Activated naive CD4-positive, alpha-beta T cell treated with anti-CD3 and anti-CD28 coated beads for 36 hours (primary cell): ENCODE data around the gene ARFGAP3. TPM values are rescaled to one million over a fixed set of nuclear protein-coding genes. Genes with fewer than 3 reads are reported as not detected.
A peak's percentile ranks its signal among the peaks of the same experiment; 100 is the strongest.

Source experiments
- CTCF ChIA-PET: fragments of 350-600 bp; sonication (Branson Sonifier 250); formaldehyde crosslinking; loops from one replicate; lab custom pipeline; 2021; ENCODE audit warnings: antibody characterized with exemption; lab: Charles Lee
- DNase-seq: peaks from one replicate; pipeline ENCODE4 v3.0.0-alpha.2; 2020
- H3K27ac Mint-ChIP-seq: one replicate; pipeline ENCODE4 v1.8.0; 2021; ENCODE audit warnings: mild to moderate bottlenecking, mixed read lengths
- H3K27me3 Mint-ChIP-seq: one replicate; pipeline ENCODE4 v1.8.0; 2021; ENCODE audit warnings: low read depth, mixed read lengths
- H3K36me3 Mint-ChIP-seq: one replicate; pipeline ENCODE4 v1.8.0; 2021; ENCODE audit warnings: low read depth, mixed read lengths
- H3K4me1 Mint-ChIP-seq: one replicate; pipeline ENCODE4 v1.8.0; 2021; ENCODE audit warnings: low read depth, mixed read lengths
- H3K4me3 Mint-ChIP-seq: one replicate; pipeline ENCODE4 v1.8.0; 2021; ENCODE audit warnings: mild to moderate bottlenecking, moderate library complexity, mixed read lengths
- H3K9me3 Mint-ChIP-seq: one replicate; pipeline ENCODE4 v1.8.0; 2021; ENCODE audit warnings: mixed read lengths
- intact Hi-C: fragments of 100-400 bp; cut with micrococcal nuclease; formaldehyde crosslinking; loops from one replicate; pipeline ENCODE4 v1.15.1; 2023
- total RNA-seq, 2 experiments: library from RNA; stranded (reverse); gene quantifications; one replicate each; pipeline ENCODE4 v1.2.3, GENCODE V29; 2021

The ARFGAP3 gene
- total RNA-seq, 2 experiments from 2014 or later: 25.6 to 28.6 TPM

DNA sequence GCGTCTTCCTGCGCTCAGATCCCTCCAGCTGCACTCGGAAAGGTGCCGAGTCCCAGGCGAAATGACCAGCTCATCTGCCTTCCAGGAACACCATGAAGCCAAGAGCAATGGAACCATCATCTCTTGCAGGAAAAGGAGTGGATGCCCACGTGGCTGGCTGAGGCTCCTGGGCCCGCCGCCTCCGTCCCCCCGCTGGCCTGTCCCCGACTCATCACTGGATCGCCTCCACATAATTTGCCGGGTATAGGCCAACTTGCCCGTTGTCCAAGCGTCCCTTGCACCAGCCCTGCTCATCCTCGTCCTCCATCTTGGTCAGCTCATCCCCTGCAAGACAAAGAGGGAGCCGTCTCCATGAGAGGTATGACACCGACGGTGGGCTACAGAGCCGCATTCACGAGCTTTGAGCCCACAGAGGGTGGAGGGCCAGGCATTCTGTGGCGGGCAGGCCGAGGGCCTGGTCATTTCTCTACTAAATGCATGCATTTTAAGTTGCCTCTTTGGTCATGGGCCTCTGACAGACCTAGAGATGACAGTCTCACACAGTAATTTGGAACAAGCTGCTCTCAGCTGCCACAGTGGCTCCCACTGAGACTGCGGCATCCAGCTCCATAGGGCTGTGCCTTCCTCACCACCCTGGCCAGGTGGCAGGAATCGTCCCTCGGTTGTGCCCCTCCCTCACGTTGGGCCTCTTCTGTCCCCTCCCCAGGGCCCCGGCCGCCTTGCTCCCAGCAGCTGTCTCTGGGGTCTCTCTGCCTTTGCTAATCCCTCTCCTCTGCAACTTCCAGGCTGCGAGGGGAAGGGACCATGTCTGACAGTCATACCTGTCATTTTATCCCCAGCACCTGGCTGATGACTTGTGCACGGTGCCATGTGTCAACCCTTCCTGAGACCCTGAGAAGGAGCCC, 14.3 kb upstream of the ARFGAP3 start:
- Mint-ChIP-seq H3K27ac (no peak overlapping the region), H3K4me3 (no peak overlapping the region), H3K27me3 (no peaks in the 10 kb centered on the region), H3K4me1 (peaks cover 2% of the 10 kb centered on the region), H3K9me3 (no peaks in the 10 kb centered on the region), H3K36me3 (peaks cover 3% of the 10 kb centered on the region)
- CTCF ChIA-PET: interaction anchor here (0.6 kb wide), 1 partner anchor 179 kb away, joined by 3 read pairs; no protein-coding TSS in a partner anchor
- intact Hi-C loops: no loop called here
- DNase-seq: no peak

DNA sequence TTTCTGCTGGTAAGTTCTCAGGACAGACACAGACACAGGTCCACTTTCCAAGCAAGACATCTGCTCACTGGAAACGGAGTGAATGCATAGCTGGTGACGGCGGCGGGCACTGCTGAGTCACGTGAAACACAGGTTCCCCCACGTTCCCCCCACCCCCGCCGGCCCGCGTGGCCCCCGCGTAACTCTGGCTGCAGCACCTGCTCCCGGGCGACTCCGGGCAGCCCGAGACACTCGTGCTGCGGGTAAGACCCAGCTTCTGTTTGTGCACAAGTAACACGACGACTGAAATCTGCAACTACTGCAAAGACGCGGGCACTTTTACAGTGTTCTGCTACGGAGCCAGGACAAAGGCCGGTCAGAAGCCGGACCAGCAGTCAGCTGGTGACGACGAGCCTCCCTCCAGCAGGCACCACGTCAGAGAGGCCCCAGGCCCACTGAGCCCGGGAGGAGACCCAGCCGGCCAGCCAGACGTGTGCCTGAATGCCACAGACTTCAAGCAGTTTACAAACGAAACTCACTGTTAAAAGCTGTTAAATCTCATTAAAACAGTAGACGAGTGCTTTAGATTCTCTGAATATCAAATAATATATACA, 12.9 kb upstream of the ARFGAP3 start:
- intact Hi-C loops: loop anchor here (10.0 kb wide), 1 partner anchor 95 kb away; no protein-coding TSS in a partner anchor
- Mint-ChIP-seq H3K27me3 (no peaks in the 10 kb centered on the region), H3K36me3 (peaks cover 7% of the 10 kb centered on the region), H3K9me3 (peaks cover 1% of the 10 kb centered on the region), H3K4me3 (no peak overlapping the region), H3K4me1 (peaks cover 2% of the 10 kb centered on the region), H3K27ac (no peak overlapping the region)
- CTCF ChIA-PET: no interaction called here
- no peak for DNase-seq

DNA sequence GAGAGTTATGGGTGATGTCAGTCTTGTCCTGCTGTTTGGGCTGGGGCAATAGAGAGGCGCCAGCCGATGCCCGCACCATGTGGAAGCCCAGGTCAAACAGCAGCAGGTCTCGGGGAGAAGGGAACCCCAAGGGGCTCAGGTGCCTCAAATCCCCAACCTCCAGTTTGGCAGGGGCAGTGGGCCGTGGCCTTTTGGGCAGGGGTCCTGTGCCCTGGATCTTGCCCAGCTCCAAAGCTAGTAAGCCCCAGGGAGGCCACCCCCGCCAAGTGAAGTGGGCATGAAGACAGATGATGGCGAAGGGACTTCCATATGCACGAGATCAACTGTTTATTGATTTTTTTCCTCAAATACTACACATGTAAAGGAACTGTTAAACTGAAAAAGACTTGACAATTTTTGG, 12.4 kb upstream of the ARFGAP3 start:
- Mint-ChIP-seq H3K4me3 (no peak overlapping the region), H3K27ac (no peak overlapping the region), H3K36me3 (peaks cover 8% of the 10 kb centered on the region), H3K4me1 (peaks cover 6% of the 10 kb centered on the region), H3K27me3 (no peaks in the 10 kb centered on the region), H3K9me3 (peaks cover 7% of the 10 kb centered on the region)
- DNase-seq: no peak
- intact Hi-C loops: loop anchor here (10.0 kb wide), 1 partner anchor 95 kb away; no protein-coding TSS in a partner anchor
- CTCF ChIA-PET: no interaction called here

- DNase-seq: no peak
- no peak overlapping the region for H3K27ac Mint-ChIP-seq
- H3K4me1 Mint-ChIP-seq: peaks cover 7% of the 10 kb centered on the region
- CTCF ChIA-PET: interaction anchor here (1.4 to 2.2 kb wide), 7 partner anchors 50 to 223 kb away, joined by 3 to 28 read pairs (median 7); partner anchors contain the start of gene PACSIN2
- no peak overlapping the region for H3K4me3 Mint-ChIP-seq
- H3K36me3 Mint-ChIP-seq: peaks cover 8% of the 10 kb centered on the region
- H3K27me3 Mint-ChIP-seq: no peaks in the 10 kb centered on the region
- intact Hi-C loops: loop anchor here (10.0 kb wide), 1 partner anchor 96 kb away; no protein-coding TSS in a partner anchor
- peaks cover 8% of the 10 kb centered on the region for H3K9me3 Mint-ChIP-seq
Observed at GRCh38 chr22:42868751-42869251, 11.7 kb upstream of the ARFGAP3 start.

- peaks cover 20% of the 10 kb centered on the region for H3K9me3 Mint-ChIP-seq
- no peak overlapping the region for H3K27ac Mint-ChIP-seq
- CTCF ChIA-PET: no interaction called here
- peaks cover 10% of the 10 kb centered on the region for H3K36me3 Mint-ChIP-seq
- no peak overlapping the region for H3K4me3 Mint-ChIP-seq
- no peak for DNase-seq
- intact Hi-C loops: loop anchor here (2.0 to 10.0 kb wide), 3 partner anchors 99 to 225 kb away; no protein-coding TSS in a partner anchor
- H3K27me3 Mint-ChIP-seq: no peaks in the 10 kb centered on the region
- H3K4me1 Mint-ChIP-seq: peaks cover 20% of the 10 kb centered on the region
Observed at GRCh38 chr22:42866100-42866499, 9.0 kb upstream of the ARFGAP3 start.

GRCh38 chr22:42865536-42865935, 8.5 kb upstream of the ARFGAP3 start:
- H3K27ac Mint-ChIP-seq: no peak overlapping the region
- intact Hi-C loops: loop anchor here (10.0 kb wide), 1 partner anchor 99 kb away; no protein-coding TSS in a partner anchor
- DNase-seq: no peak
- CTCF ChIA-PET: interaction anchor here (0.7 kb wide), 1 partner anchor 165 kb away, joined by 5 read pairs; no protein-coding TSS in a partner anchor
- H3K9me3 Mint-ChIP-seq: peaks cover 20% of the 10 kb centered on the region
- H3K4me1 Mint-ChIP-seq: peaks cover 20% of the 10 kb centered on the region
- peaks cover 7% of the 10 kb centered on the region for H3K36me3 Mint-ChIP-seq
- H3K27me3 Mint-ChIP-seq: no peaks in the 10 kb centered on the region
- H3K4me3 Mint-ChIP-seq: no peak overlapping the region

GRCh38 chr22:42863349-42863961, 6.4 kb upstream of the ARFGAP3 start:
- DNase-seq: peak; percentile 52
- no peak overlapping the region for H3K4me3 Mint-ChIP-seq
- H3K27ac Mint-ChIP-seq: peak overlapping the region; percentile 27
- intact Hi-C loops: loop anchor here (1.0 to 10.0 kb wide), 3 partner anchors 32 to 249 kb away; partner anchors contain the start of gene POLDIP3
- peaks cover 20% of the 10 kb centered on the region for H3K4me1 Mint-ChIP-seq
- CTCF ChIA-PET: interaction anchor here (0.8 kb wide), 1 partner anchor 170 kb away, joined by 3 read pairs; no protein-coding TSS in a partner anchor
- peaks cover 20% of the 10 kb centered on the region for H3K9me3 Mint-ChIP-seq
- no peaks in the 10 kb centered on the region for H3K27me3 Mint-ChIP-seq
- peaks cover 7% of the 10 kb centered on the region for H3K36me3 Mint-ChIP-seq

DNA sequence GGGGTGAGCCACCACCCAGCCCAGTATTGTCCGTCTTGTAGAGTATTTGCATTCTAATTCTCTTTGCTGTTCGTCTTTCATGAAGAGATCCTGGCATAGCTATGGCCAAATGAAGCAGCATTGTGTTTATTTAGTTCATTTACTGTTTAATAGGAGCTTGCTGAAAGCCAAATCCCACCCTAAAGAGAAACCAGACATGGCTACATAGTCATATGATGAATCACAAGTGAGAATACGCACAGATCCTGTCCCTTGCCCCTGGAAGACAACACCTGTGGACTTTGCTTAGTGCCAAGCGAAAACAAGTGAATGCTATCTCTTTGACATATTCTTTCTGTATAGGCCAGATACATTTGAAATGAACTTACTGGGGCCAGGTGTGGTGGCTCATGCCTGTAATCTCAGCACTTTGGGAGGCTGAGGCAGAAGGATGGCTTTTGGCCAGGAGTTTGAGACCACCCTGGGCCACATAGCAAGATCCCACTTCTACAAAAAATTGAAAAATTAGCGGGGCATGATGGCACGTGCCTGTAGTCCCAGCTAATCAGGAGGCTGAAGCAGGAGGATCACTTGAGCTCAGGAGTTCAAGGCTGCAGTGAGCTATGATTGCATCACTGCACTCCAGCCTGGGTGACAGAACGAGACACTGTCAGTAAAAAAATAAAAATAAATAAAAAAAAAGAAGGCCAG, 5.1 kb upstream of the ARFGAP3 start:
- DNase-seq: no peak
- peaks cover 7% of the 10 kb centered on the region for H3K36me3 Mint-ChIP-seq
- H3K4me1 Mint-ChIP-seq: peaks cover 18% of the 10 kb centered on the region
- H3K27me3 Mint-ChIP-seq: no peaks in the 10 kb centered on the region
- intact Hi-C loops: loop anchor here (2.0 to 10.0 kb wide), 2 partner anchors 103 to 247 kb away; partner anchors contain the start of gene POLDIP3
- H3K9me3 Mint-ChIP-seq: peaks cover 20% of the 10 kb centered on the region
- H3K27ac Mint-ChIP-seq: no peak overlapping the region
- H3K4me3 Mint-ChIP-seq: no peak overlapping the region
- CTCF ChIA-PET: no interaction called here

- no peak overlapping the region for H3K27ac Mint-ChIP-seq
- H3K36me3 Mint-ChIP-seq: peaks cover 7% of the 10 kb centered on the region
- DNase-seq: no peak
- no peak overlapping the region for H3K4me3 Mint-ChIP-seq
- CTCF ChIA-PET: no interaction called here
- peaks cover 19% of the 10 kb centered on the region for H3K4me1 Mint-ChIP-seq
- intact Hi-C loops: loop anchor here (10.0 kb wide), 1 partner anchor 104 kb away; no protein-coding TSS in a partner anchor
- peaks cover 20% of the 10 kb centered on the region for H3K9me3 Mint-ChIP-seq
- no peaks in the 10 kb centered on the region for H3K27me3 Mint-ChIP-seq
Observed at GRCh38 chr22:42860968-42861367, 3.9 kb upstream of the ARFGAP3 start.

GRCh38 chr22:42857845-42858481, 890 bp upstream of the ARFGAP3 start:
- H3K27ac Mint-ChIP-seq: no peak overlapping the region
- H3K4me1 Mint-ChIP-seq: peaks cover 9% of the 10 kb centered on the region

More at GRCh38 chr22:42857845-42858481, 890 bp upstream of the ARFGAP3 start:
- DNase-seq: no peak
- Mint-ChIP-seq H3K4me3 (peak overlapping the region; percentile 32), H3K36me3 (no peaks in the 10 kb centered on the region), H3K9me3 (peaks cover 6% of the 10 kb centered on the region), H3K27me3 (no peaks in the 10 kb centered on the region)
- intact Hi-C loops: loop anchor here (2.0 kb wide), 3 partner anchors 157 to 329 kb away; partner anchors contain the start of genes PACSIN2 and TTLL12
- CTCF ChIA-PET: interaction anchor here (3.0 kb wide), 1 partner anchor 9 kb away, joined by 9 read pairs; no protein-coding TSS in a partner anchor
